Hepatic stellate cell (primary cell): Measurements from ENCODE around the gene BID.
"Not testable (repeated sequence)": the region's sequence is repeated elsewhere in the genome, so short reads cannot be mapped to it uniquely, and the experiment has no call there.

Experiments used
- DNase-seq: peaks from one replicate; pipeline ENCODE4 v3.0.0; 2011; ENCODE audit warnings: low spot score

The BID gene

DNA sequence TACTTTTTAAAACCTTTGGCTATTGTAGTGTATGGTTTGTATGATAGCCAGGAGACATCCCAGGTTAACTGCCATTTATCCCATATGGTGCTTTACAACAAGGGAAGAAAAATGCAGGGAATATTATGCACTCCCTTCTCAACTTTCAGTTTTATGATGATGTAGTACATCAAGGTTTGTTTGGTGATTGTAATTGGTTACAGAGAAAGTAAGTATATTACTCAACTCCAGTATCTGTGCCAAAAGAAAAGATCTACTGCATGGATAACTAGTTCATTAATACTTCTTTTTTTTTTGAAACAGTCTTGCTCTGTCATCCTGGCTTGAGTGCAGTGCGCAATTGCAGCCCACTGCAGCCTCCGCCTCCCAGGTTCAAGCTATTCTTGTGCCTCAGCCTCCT is 70.5 kb downstream of the BID start:
- no peak for DNase-seq

DNA sequence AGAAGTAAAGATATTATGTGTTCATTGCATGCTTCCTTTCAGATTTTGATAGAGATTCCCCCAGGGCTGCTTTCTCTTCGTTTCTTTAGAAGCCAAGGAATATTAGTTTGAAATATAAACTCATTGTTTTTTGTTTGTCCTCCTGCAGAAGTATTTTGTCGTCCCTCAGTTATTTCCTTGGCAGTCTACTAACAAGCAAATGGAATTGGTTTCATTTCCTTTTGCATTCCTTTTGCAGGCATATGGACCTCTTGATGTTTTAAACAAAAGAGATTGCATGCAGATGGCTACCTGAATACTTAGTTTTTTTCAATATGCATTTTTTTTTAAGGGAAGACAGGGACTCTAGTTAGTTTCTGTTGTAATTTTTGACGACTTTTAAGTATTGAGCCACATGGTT is 73.5 kb downstream of the BID start:
- no peak for DNase-seq

DNA sequence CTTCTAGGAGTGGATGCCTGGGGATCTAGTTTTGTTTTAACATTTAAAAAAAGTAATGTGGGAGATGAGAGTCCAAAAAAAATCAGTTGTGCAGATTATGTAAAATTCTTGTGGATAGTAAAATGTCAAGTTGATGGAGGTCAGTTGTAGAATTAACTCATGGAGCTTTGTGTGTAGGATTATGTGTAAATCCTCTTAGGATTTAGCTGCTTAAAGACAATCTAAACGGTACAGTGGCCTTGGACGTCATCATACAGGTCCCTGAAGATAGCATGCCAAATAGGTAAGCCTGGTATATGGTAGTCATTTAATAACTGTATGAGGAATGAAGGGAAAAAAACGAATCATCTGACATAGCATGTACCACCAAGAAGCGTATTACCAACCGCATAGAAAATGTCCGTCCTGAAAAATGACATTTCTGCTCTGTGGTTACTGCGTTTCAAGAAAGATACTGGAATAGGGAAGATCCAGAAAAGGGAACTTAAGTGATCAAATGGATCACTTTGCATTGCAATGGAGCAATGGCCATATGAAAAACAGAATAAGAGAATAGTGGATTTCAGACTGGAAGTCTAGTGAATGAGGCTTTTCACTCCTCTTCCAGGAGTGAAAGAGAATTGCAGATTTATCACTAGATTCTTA is 74.5 kb downstream of the BID start:
- DNase-seq, result no peak

DNA sequence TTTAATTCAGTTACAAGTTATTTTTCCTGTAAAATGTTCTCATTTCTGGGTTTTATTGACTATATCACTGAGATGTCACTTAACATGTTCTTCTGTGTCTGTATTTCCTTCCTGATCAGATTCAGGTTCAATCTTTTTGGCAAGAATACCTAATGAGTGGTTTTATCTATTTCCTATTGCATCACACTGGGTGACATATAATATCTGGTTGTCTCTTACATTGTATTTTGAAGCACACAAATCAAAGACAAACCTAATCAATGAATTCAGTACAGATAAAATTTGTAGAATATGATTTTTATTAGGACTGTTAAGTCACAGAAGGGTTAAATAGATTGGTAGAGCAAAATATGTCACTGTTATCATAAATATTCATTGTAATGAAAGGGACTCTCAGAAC is 75.3 kb downstream of the BID start:
- no peak for DNase-seq

DNA sequence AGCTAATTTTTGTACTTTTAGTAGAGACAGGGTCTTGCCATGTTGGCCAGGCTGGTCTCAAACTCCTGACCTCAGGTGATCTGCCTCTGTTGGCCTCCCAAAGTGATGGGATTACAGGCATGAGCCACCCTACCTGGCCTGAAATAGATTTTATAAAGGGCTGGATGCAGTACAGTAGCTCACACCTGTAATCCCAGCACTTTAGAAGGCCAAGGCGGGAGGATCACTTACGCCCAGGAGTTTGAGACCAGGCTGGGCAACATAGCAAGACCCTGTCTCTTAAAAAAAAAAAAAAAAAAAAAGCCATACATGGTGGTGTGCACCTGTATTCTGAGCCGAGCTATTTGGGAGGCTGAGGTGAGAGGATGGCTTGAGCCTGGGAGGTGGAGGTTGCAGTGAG is 76.0 kb downstream of the BID start:
- not testable (repeated sequence) for DNase-seq

DNA sequence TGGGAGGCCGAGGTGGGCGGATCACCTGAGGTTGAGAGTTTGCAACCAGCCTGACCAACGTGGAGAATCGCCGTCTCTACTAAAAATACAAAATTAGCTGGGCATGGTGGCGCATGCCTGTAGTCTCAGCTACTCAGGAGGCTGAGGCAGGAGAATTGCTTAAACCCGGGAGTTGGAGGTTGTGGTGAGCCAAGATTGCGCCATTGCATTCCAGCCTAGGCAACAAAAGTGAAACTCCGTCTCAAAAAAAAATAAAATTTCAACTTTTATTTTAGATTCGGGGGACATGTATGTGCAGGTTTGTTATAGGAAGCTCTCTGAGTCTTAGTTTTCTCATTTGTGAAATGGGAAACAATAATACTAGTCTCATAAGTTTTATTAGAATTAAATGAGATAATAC is 77.1 kb downstream of the BID start:
- DNase-seq, result not testable (repeated sequence)

DNA sequence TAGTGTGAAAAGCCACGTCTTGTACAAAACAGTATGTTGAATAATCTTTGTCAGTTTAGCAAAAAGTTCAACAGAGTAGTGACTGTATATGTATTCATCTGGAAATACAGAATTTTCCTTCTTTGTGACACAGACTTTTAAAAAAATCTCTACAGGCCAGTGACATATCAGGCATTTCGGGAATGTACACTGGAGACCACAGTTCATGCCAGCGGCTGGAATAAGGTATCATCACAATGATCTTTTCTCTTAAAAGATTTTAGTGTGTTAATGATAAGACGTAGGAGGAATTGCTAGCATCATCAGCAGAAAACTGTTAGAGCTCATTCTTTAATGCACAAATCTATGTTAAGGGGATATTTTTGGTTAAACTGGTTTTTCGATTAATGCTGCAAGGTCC is 78.3 kb downstream of the BID start:
- no peak for DNase-seq

DNA sequence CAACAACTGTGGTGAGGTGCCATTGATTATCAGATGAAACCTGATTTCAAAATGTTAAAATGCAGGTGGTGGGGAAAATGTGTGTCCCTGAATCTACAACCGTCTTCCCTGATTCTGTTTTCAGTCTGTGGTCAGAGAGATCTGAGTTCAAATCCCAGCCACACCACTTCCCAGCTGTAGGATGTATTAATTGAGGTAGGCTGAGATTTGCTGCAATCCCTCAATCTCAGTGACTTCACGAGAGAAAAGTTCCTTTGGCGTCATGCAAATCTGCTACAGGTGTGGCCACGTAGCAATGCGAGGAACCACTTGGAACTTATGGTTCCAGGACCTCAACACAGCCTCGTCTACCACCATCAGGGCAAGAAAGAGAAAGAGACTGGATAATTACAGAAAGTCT is 79.5 kb downstream of the BID start:
- no peak for DNase-seq

DNA sequence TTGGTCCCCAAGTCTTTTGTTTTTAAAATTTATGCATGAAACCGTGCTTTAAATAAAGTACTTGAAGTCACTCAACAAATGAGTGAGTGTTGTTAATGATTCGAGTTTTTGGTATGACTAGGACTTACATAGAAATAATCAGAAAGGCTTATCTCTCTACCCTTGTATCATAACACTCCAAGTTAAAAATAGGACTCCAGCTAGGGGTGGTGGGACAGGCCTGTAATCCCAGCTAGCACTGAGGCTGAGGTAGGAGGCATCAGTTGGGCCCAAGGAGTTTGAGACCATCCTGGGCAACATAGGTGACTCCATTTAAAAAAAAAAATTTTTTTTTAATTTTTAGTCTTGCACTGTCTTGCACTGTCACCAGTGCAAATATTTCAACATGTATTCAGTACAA is 80.1 kb downstream of the BID start:
- no peak for DNase-seq

DNA sequence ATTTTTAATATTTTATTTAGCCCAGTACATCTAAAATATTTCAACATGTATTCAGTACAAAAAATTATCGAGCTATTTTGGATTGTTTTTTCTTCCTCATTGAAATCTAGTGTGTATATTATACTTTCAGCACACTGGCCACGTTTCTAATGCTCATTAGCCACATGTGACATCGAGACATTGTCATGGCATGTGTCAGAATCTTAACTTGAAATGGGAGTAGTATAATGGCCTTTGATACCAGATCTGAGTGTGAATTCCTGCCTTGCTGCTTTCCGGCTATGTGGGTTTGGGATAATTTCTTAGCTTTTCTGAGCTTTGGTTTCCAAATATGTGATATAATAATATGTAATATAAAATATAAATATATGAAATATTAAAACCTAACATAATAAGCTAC is 81.4 kb downstream of the BID start:
- DNase-seq, result no peak

DNA sequence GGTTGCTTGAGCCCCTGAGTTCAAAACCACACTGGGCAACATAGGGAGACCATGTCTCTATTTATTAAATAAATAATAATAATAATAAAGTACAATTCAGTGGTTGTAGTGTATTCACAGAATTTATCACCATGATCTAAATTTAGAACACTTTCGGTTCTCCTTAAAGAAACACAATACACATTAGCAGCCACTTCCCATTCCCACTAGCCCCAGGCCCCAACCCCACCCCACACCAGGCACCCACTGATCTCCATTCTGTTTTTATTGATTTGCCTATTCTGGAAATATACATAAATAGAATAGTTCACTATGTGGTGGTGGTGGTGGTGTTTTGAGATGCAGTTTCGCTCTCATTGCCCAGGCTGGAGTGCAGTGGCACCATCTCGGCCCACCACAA is 90.0 kb downstream of the BID start:
- no peak for DNase-seq
